OCI-LY1 (cell line): ENCODE data around the gene ALX4.

Experiments
- H2AFZ ChIP-seq: fragments of 200-600 bp; sonication (generic), shearing (Covaris generic); 2 replicates; pipeline ENCODE4 v1.6.0; 2014; ENCODE audit warnings: antibody characterized with exemption, mild to moderate bottlenecking, low read length
- H3F3A ChIP-seq: fragments of 200-600 bp; sonication (generic), shearing (Covaris generic); 2 replicates; pipeline ENCODE4 v1.6.0; 2014; ENCODE audit warnings: mild to moderate bottlenecking, antibody characterized with exemption, low read length, moderate library complexity; ENCODE audit not compliant: insufficient read depth
- H3K27ac ChIP-seq: fragments of 200-600 bp; sonication (generic); 2 replicates; pipeline ENCODE4 v1.5.1; 2014; ENCODE audit warnings: low read length, mixed run types, mild to moderate bottlenecking, low read depth; ENCODE audit not compliant: poor library complexity, severe bottlenecking
- H3K27me3 ChIP-seq: fragments of 200-600 bp; sonication (generic); 2 replicates; pipeline ENCODE4 v1.6.0; 2014; ENCODE audit warnings: antibody characterized with exemption, mild to moderate bottlenecking, low read length, moderate library complexity; ENCODE audit not compliant: insufficient read depth
- H3K36me3 ChIP-seq: fragments of 200-600 bp; sonication (generic); 2 replicates; pipeline ENCODE4 v1.6.1; 2014; ENCODE audit warnings: mild to moderate bottlenecking, antibody characterized with exemption, low read length, moderate library complexity, mixed read lengths; ENCODE audit not compliant: insufficient read depth
- H3K4me1 ChIP-seq: fragments of 200-600 bp; sonication (generic); 2 replicates; pipeline ENCODE4 v1.5.1; 2014; ENCODE audit warnings: mild to moderate bottlenecking, low read length, moderate library complexity; ENCODE audit not compliant: insufficient read depth, severe bottlenecking
- H3K4me2 ChIP-seq: fragments of 200-600 bp; sonication (generic), shearing (Covaris generic); 2 replicates; pipeline ENCODE4 v1.6.1; 2014; ENCODE audit warnings: low read length
- H3K4me3 ChIP-seq: fragments of 200-600 bp; sonication (generic); 2 replicates; pipeline ENCODE4 v1.5.1; 2014; ENCODE audit warnings: low read length, low read depth, mild to moderate bottlenecking, mixed read lengths; ENCODE audit not compliant: poor library complexity, severe bottlenecking
- H3K79me2 ChIP-seq: fragments of 200-600 bp; shearing (Covaris generic); 2 replicates; pipeline ENCODE4 v1.6.1; 2016; ENCODE audit warnings: mixed run types, low read length, mixed read lengths; ENCODE audit not compliant: insufficient read depth
- H3K9ac ChIP-seq: fragments of 200-600 bp; sonication (generic), shearing (Covaris generic); 2 replicates; pipeline ENCODE4 v1.6.1; 2014; ENCODE audit warnings: mild to moderate bottlenecking, low read length, mixed read lengths
- H3K9me2 ChIP-seq: fragments of 200-600 bp; sonication (generic), shearing (Covaris generic); 2 replicates; pipeline ENCODE4 v1.6.1; 2014; ENCODE audit warnings: low read depth, mild to moderate bottlenecking, low read length, mixed read lengths
- H3K9me3 ChIP-seq: fragments of 200-600 bp; shearing (Covaris generic); 2 replicates; pipeline ENCODE4 v1.6.1; 2014; ENCODE audit warnings: low read length, mixed read lengths
- H4K20me1 ChIP-seq: fragments of 200-600 bp; sonication (generic), shearing (Covaris generic); 2 replicates; pipeline ENCODE4 v1.6.0; 2016; ENCODE audit warnings: mild to moderate bottlenecking, low read length; ENCODE audit not compliant: insufficient read depth
- EZH2 ChIP-seq: fragments of 200-600 bp; sonication (generic), shearing (Covaris generic); IDR thresholded peaks from 2 replicates; pipeline ENCODE4 v1.8.0; 2017; ENCODE audit warnings: borderline replicate concordance, mixed run types, mild to moderate bottlenecking, antibody characterized with exemption, low read length, moderate library complexity, mixed read lengths
- TF ChIP-seq, protein P1 (sequence below): fragments of 200-600 bp; sonication (generic), shearing (Covaris generic); IDR thresholded peaks from 2 replicates; pipeline ENCODE4 v1.5.1; 2017; ENCODE audit warnings: mild to moderate bottlenecking, antibody characterized with exemption, low read length, moderate library complexity, mixed read lengths

Gene ALX4

DNA sequence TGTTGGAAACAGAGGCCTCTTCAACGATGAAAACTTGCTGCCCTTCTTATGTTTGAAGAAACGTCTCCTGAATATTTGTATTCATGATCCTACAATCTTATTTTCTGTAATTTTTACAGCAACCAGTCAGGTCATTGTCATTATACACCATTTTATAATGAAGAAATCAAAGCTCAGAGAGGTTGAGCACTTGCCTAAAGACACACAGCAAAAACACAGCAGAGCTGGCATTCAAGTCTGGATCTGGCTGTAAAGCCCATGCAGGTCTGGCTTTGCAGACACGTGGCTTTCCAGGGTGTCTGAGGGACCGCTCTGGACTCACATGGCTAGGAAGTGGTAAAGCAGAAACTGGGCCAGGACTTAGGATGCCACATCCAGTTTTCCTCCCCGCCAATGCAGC is 15.8 kb upstream of the ALX4 start:
- TF ChIP-seq, protein P1, sequence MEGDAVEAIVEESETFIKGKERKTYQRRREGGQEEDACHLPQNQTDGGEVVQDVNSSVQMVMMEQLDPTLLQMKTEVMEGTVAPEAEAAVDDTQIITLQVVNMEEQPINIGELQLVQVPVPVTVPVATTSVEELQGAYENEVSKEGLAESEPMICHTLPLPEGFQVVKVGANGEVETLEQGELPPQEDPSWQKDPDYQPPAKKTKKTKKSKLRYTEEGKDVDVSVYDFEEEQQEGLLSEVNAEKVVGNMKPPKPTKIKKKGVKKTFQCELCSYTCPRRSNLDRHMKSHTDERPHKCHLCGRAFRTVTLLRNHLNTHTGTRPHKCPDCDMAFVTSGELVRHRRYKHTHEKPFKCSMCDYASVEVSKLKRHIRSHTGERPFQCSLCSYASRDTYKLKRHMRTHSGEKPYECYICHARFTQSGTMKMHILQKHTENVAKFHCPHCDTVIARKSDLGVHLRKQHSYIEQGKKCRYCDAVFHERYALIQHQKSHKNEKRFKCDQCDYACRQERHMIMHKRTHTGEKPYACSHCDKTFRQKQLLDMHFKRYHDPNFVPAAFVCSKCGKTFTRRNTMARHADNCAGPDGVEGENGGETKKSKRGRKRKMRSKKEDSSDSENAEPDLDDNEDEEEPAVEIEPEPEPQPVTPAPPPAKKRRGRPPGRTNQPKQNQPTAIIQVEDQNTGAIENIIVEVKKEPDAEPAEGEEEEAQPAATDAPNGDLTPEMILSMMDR, result no peak
- TF ChIP-seq EZH2, result no peak
- Histone ChIP-seq H3K4me3 (no peak overlapping the region), H3K4me2 (no peak overlapping the region), H3K9me2 (no peaks in the 10 kb centered on the region), H3K36me3 (no peaks in the 10 kb centered on the region), H3K9ac (no peak overlapping the region), H2AFZ (no peak overlapping the region), H3K27ac (no peak overlapping the region), H3K4me1 (no peaks in the 10 kb centered on the region), H4K20me1 (no peaks in the 10 kb centered on the region), H3K27me3 (no peaks in the 10 kb centered on the region), H3K79me2 (no peaks in the 10 kb centered on the region), H3F3A (no peaks in the 10 kb centered on the region), H3K9me3 (no peaks in the 10 kb centered on the region)

DNA sequence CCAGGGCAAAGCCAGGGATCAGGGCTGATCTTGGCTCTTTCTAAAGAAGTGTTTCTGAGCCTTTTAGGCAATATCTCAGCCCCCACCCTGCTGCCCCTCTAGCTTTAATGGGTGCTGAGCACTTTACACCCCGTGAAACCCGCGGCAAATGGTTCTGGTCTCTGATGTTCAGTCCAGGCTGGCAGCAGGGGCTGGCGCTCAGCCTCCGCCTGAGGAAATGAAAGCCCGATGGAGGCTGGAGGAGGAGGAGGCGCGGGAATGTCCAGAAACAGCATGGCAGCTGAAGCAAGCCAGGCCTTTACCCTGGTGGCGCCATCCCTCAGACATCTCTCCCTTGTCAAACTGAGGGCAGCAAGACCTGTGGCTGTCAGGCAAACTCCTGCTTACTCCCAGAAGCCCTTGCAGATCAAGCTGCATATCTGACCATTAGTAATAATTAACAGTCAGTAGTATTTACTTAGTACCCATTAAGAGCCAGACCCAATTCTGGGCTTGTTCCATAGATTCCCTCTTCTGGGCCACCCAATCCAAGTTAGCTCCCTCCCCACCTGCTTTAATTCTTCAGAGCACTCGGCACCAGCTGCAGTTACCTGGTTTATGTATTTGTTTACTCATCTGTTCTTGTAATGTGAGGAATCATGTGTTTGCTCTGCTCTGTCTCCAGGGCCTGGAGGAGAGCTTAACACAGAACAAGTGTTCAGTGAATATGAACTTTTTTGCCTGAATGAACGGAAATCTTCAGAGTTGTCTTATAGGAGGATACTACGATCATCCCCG is 15.0 kb upstream of the ALX4 start:
- Histone ChIP-seq H3K36me3 (no peaks in the 10 kb centered on the region), H3K79me2 (no peaks in the 10 kb centered on the region), H3K4me1 (no peaks in the 10 kb centered on the region), H3K9me3 (no peaks in the 10 kb centered on the region), H3K4me2 (no peak overlapping the region), H3K4me3 (no peak overlapping the region), H3K9me2 (no peaks in the 10 kb centered on the region), H2AFZ (no peak overlapping the region), H3K27ac (no peak overlapping the region), H3K9ac (no peak overlapping the region), H4K20me1 (no peaks in the 10 kb centered on the region), H3F3A (no peaks in the 10 kb centered on the region), H3K27me3 (no peaks in the 10 kb centered on the region)
- TF ChIP-seq EZH2, result no peak
- TF ChIP-seq, protein P1, result no peak

DNA sequence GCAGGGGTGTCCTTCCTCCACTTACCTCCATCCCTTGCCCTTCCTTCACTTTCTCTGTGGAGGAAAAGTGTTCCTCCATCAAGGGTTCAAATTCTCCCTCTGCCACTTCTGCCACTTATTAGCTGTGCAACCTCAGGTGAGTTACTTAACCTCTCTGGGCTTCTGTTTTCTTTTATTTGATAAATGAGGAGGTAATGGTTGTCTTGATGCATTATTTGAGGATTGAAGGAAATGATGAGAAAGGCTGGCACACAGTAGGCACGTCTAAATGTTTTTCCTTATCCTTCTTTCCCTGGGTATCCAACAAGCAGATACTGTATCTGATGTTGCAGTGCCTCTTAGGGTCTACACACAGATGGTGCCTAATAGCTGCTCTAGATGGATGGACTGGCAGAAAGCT is 14.3 kb upstream of the ALX4 start:
- H3K27me3 ChIP-seq, result no peaks in the 10 kb centered on the region

More for the DNA sequence above, 14.3 kb upstream of the ALX4 start:
- H2AFZ ChIP-seq, result no peak overlapping the region
- H4K20me1 ChIP-seq, result no peaks in the 10 kb centered on the region
- no peaks in the 10 kb centered on the region for H3K9me3 ChIP-seq
- H3K4me1 ChIP-seq, result no peaks in the 10 kb centered on the region
- TF ChIP-seq, protein P1, result no peak
- no peak for TF ChIP-seq EZH2
- H3K79me2 ChIP-seq, result no peaks in the 10 kb centered on the region
- no peak overlapping the region for H3K9ac ChIP-seq
- no peak overlapping the region for H3K27ac ChIP-seq
- H3F3A ChIP-seq, result no peaks in the 10 kb centered on the region
- H3K36me3 ChIP-seq, result no peaks in the 10 kb centered on the region
- H3K9me2 ChIP-seq, result no peaks in the 10 kb centered on the region
- H3K4me2 ChIP-seq, result no peak overlapping the region
- H3K4me3 ChIP-seq, result no peak overlapping the region
